HG03354 (cell line): ENCODE measurements around the gene SIN3A.
A peak's percentile ranks its signal among the peaks of the same experiment; 100 is the strongest.
"Not testable (repeated sequence)": the region's sequence is repeated elsewhere in the genome, so short reads cannot be mapped to it uniquely, and the experiment has no call there.

ENCODE experiments used
- ATAC-seq: cut with Tn5 transposase; IDR thresholded peaks from one replicate; pipeline ENCODE4 v1.9.1; 2021; ENCODE audit warnings: mild to moderate bottlenecking; ENCODE audit not compliant: unreplicated experiment, poor library complexity, severe bottlenecking

SIN3A gene

GRCh38 chr15:75343953-75344352 is 107.5 kb downstream of the SIN3A start:
- not testable (repeated sequence) for ATAC-seq

DNA sequence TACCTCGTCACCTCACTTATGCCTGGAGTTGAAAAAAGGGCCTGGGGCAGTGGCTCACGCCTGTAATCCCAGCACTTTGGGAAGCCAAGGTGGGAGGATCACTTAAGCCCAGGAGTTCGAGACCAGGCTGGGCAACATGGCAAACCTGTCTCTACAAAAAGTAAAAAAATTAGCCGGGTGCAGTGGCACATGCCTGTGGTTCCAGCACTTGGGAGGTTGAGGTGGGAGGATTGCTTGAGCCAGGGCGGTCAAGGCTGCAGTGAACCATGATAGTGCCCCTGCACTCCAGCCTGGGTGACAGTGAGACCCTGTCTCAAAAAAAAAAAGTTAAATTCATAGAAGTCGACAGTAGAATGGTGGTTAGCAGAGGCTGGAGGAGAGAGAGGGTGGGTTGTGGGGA is 109.3 kb downstream of the SIN3A start:
- no peak for ATAC-seq

DNA sequence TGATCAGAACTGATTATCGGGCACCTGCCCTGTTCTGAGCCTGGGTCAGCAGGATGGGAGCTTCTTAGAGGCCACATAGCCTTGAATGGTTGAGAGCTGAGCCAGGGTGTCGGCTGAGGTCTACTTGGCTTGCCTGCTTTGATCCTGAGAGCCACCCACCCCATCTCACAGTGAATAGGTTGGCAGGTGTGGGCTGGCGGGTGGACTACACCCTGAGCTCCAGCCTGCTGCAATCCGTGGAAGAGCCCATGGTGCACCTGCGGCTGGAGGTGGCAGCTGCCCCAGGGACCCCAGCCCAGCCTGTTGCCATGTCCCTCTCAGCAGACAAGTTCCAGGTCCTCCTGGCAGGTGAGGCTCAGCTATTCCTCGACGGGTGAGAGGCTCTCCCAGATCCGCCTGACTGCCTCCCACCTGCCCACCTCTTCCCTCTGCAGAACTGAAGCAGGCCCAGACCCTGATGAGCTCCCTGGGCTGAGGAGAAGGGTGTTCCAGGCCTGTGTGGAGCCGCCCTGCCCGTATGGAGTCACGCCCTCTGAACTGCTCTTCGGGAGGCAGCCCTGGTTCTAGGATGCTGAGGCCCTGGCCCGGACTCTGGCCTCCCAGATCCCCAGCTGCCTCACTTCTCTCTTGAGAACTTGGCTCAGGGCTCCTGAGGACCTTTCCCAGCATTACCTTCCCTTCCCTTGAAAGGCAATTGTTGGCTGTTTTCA is 111.8 kb downstream of the SIN3A start:
- no peak for ATAC-seq

DNA sequence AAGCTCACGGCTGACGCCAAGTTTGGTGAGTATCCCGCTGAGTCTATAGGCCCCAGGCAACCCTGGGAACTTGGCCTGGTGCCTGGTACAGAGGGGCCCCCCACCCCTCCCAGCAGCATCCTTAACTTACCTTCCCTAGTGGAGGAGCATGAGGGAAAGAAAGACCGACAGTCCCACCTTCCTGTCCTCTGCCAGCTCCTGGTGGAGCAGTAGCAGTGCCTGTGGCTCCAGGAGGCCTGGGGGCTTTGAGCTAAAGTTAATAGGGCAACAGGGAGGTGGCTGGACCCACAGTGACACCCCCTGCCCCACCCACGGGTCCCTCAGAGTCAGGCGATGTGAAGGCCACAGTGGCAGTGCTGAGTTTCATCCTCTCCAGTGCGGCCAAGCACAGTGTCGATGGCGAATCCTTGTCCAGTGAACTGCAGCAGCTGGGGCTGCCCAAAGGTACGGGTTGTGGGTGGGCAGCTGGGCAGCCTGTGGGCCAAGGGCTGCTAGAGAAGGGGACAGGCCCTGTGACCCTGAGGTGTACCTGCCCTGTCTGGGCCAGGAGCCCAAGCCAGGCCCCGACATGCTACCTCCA is 112.7 kb downstream of the SIN3A start:
- ATAC-seq = no peak

DNA sequence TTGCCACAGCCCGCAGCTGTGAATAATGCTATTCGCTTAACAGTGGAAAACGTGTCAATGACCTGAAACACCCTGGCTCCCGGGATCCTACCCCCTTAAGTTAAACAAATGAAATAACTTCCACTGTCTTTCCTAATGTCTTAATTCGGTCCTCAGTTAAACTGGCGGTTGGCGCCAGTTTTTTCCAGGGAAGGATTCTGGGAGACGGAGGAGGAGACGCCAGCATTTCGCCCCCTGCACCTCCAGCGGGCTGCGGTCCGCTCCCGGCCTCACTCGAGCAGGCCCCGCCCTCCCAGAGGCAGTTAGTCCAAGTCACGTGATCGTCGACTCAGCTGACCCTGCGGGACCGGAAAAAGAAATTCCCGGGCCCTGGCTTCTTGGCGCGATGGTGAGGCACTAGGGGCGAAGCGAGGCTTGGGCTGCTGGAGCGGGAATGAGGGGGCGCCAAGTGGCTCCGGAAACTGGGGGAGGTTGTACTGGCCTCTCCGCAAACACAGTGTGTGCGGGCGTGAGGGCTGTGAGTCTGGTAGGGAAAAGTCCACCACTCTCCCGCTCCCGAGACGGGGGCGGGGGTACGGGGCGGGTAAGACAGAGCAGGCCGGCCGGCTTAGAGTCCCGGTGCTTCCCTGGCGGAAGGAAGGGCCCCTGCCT is 115.7 kb downstream of the SIN3A start, which contains the start of gene COMMD4:
COMMD4 (plus strand) TSS at position 359 of the 651 bp plus-strand sequence; CDS start at position 386, 27 bp downstream.
- peak; percentile 75 for ATAC-seq

GRCh38 chr15:75335313-75335704 is 116.2 kb downstream of the SIN3A start:
- no peak for ATAC-seq

GRCh38 chr15:75333654-75334419 is 117.7 kb downstream of the SIN3A start:
- ATAC-seq = not testable (repeated sequence)

- not testable (repeated sequence) for ATAC-seq
Observed at GRCh38 chr15:75332093-75332492, 119.4 kb downstream of the SIN3A start.

- ATAC-seq = no peak
Observed at GRCh38 chr15:75329571-75329970, 121.9 kb downstream of the SIN3A start.

DNA sequence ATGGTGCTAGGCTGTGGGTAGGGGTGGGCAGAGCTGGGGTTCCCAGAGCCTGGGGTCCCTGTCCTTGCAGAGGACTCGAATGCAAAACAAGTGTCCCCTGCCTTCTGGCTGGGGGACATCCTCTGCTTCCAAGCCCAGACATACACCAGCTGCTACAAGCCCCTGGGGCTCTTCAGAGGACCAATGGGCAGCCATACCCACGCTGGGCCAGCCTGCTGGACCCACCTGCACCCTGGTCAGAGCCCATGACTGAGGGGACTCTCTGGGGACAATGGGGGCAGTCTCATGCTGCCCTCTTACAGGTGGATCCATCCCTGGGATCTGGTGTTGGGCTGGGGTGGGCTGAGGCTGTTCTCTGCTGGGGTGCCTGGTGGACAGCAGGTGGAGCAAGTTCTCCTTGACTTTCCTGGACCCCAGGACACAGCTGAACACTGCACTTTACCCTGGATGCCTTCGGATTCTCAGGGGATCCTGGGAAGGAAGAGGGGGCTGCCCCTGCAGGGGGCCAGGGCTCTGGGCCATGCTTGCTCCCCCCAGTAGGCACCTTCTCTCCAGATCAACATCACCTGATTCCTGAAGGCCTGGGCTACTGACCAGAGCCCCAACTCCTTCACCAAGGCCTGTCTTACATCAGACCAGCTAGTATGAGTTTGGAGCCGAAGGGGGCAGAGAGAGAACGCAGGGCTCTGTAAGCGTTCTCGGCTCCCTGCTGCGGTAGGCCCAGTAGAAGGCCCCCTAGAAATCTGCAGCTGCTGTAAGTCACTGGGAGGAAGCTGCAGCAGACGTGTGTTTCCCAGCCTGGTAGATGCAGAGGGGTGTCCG is 122.8 kb downstream of the SIN3A start:
- no peak for ATAC-seq

DNA sequence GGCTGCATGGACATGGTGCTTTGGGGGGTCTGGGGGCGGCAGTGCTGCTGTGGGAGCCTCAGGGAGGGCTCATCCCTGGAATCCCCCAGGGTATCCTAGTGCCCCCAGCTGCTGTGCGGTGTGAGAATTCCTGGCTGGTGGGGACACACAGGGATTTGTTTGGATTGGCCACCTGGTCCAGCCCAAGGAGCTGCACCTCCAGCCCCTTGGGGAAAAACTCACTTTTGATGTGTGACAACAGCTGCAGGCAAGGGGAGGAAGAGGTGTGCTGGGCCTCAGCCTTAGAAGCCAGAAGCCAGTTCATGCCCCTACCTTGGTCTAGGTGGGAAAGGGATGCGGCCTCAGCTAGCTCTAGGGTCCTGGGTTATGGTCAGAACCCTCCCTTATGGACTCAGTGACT is 124.0 kb downstream of the SIN3A start:
- ATAC-seq = no peak

DNA sequence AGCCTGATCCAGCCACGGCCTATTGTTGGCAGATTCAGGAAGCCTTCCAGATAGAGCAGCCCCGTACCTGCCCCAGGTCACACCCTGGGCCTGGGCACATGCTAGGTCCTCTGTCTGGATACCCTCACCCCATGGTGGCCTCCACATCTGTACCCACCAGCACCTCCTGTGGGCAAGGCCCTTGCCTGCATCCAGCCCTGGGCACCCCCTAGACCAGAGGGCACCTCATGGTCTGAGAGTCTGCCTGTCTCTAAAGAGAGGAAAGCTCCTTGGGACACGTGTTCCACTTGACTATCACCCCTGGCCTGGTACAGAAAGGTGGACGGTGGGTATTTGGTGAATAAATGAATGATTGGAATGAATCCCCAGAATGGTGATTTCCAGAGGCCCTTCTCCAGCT is 124.5 kb downstream of the SIN3A start:
- ATAC-seq = no peak

- ATAC-seq = no peak
Observed at GRCh38 chr15:75325922-75326321, 125.6 kb downstream of the SIN3A start.

- ATAC-seq = no peak
Observed at GRCh38 chr15:75321711-75322110, 129.8 kb downstream of the SIN3A start.
